Heart right ventricle (tissue), 16 donors: ENCODE results near the gene AGO3. TPM values are rescaled to one million over a fixed set of nuclear protein-coding genes. Genes with fewer than 3 reads are reported as not detected.

ENCODE experiments used
- ATAC-seq, 8 donors: fragments of 200-7000 bp; cut with Tn5 transposase; one replicate each; pipeline ENCODE4 v1.9.1; 2020; ENCODE audit warnings: mild to moderate bottlenecking in 8 of 8, moderate library complexity in 8 of 8, moderate number of reproducible peaks in 1 of 8
- DNase-seq, 2 donors: peaks; one replicate each; pipeline ENCODE4 v3.0.0-alpha.2; 2020
- H3K27ac ChIP-seq, 10 donors: fragments of 200-600 bp; sonication (generic) in 2 of 10; one replicate each; pipeline versions ENCODE4 v1.5.0 to v1.8.0; 2020 to 2022; ENCODE audit warnings: mild to moderate bottlenecking in 3 of 10
- H3K27me3 ChIP-seq, 7 donors: fragments of 200-600 bp; one replicate each; pipeline ENCODE4 v1.8.0; 2021 to 2022; ENCODE audit warnings: mild to moderate bottlenecking in 2 of 7
- H3K36me3 ChIP-seq, 9 donors: fragments of 200-600 bp; sonication (generic) in 1 of 9; one replicate each; pipeline versions ENCODE4 v1.5.0 to v1.8.0; 2020 to 2022; ENCODE audit warnings: mild to moderate bottlenecking in 2 of 9
- H3K4me1 ChIP-seq, 9 donors: fragments of 200-600 bp; sonication (generic) in 1 of 9; one replicate each; pipeline versions ENCODE4 v1.5.0 to v1.8.0; 2020 to 2022; ENCODE audit warnings: mild to moderate bottlenecking in 4 of 9
- H3K4me3 ChIP-seq, 10 donors: fragments of 200-600 bp; sonication (generic) in 2 of 10; one replicate each; pipeline versions ENCODE4 v1.5.0 to v1.8.0; 2020 to 2022; ENCODE audit warnings: mild to moderate bottlenecking in 7 of 10, moderate library complexity in 2 of 10
- H3K9me3 ChIP-seq, 11 donors: fragments of 200-600 bp in 10 of 11; sonication (generic) in 2 of 11; one replicate each; pipeline versions ENCODE4 v1.5.0 to v1.8.0; 2013 to 2022; ENCODE audit warnings: mild to moderate bottlenecking in 2 of 11, control low read depth in 1 of 11, moderate library complexity in 1 of 11
- WGBS, 2 donors: extraction: QIAGEN DNeasy Blood & Tissue Kit; methylation state at CpG; one replicate each; pipeline ENCODE4 v1.1.7; 2013; ENCODE audit warnings: inconsistent platforms in 1 of 2; 5-methylcytosine and 5-hydroxymethylcytosine counted together
- intact Hi-C, 10 donors: fragments of 100-400 bp; cut with DNase I; formaldehyde crosslinking; loops; one replicate each; pipeline versions ENCODE4 v1.11.1 to v1.14.2; 2022
- polyA plus RNA-seq, 2 donors: library from polyadenylated mRNA; stranded (reverse); fragments of 200-250 nt; gene quantifications; one replicate each; pipeline ENCODE4 v1.2.3, GENCODE V29; 2013
- total RNA-seq, 10 donors: library from RNA; stranded (reverse); fragmentation: NEBNext Ultra II Directional in 3 of 10; extraction: Animal tissue kit (Norgen Biotek cat#: 25700) in 3 of 10; gene quantifications; one replicate each; pipeline versions ENCODE4 v1.2.1 to v1.2.4, GENCODE V29; 2021 to 2023
- TF ChIP-seq, protein P1 (sequence below), 9 donors: fragments of 200-600 bp; sonication (generic) in 2 of 9; IDR thresholded peaks; one replicate each; pipeline versions ENCODE4 v1.5.0 to v1.8.0; 2021 to 2022; ENCODE audit warnings: antibody characterized with exemption in 9 of 9, mild to moderate bottlenecking in 5 of 9, moderate library complexity in 1 of 9
- donor health status: Arrhythmogenic right ventricular cardiomyopathy.
- donor health status: ischemic (EF 13 %, LVEDD 7.1; RV severe dilation, severe dysfunction).
- donor health status: healthy with polysubstance abuse.
- donor health status: DM: no; HTN: yes; CAD: no.
- donor health status: DM: no; HTN: no; CAD: no.
- donor health status: ischemic (EF 25% LVEDD 6.9; RV normal size, moderate dysfunction).
- donor health status: ischemic (EF 25% LVEDD 5.7; RV mildly dilated, moderate dysfunction).
- donor health status: healthy.
- donor health status: DM: yes; HTN: yes; CAD: no.
- donor health status: Ischemic cardiomyopathy.
- donor health status: ischemic (EF 35%, LVEDD 5.7; RV mildly dilated, moderate dysfunction).
- donor health status: nonischemic (EF 11% LVEDD 7.7; RV severe dilation, severe dysfunction).
- donor health status: DM: yes; HTN: yes; CAD: no.
- donor health status: PGD.
- donor health status: ischemic (EF 29% LVEDD 5.4; RV normal size, mild dysfunction).
- donor health status: nonischemic (EF 23%, LVEDD 6.1; RV moderate dilation, normal function).

AGO3 gene
- total and polyA plus RNA-seq, 12 donors: 2.2 to 20.7 (median 14.7) TPM

DNA sequence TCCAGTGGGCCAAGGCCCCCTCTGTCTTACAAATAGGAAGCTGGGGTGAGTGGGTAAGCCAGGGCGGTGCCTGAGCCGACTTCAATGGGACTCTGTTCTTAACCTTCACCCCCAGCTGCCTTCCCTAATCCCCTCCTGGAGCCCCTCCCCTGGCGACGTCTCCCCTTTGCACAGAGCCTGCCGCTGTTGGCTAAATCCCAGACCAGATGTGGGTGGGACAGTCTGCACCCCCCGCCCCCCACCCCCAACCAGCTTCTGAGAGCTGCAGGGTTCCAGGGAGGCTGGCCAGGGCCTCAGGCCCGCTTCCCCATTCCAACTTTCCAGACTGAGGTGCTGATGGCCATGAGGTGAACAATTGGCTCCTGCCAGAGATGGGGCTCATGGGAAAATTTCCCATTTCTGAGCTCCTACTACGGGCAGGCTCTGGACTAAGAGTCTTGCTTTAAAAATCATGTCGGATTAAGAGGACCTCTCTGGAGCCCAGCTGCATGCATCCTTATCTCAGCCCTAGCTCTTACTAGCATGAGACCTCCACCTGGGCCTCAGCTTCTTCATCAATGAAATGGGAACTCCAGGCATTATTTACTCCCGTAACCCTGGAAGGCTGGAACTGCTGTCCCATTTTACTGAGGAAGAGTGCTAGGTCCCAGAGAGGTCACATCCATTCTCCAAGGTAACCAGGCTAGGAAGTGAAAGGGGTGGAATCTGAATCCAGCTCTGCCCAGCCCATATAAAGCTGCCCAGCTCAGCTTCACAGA, 187.7 kb downstream of the AGO3 start:
- ATAC-seq (no peak), DNase-seq (no peak)
- 65 to 73% methylated on average over 10 of the region's 10 CpGs for WGBS, 2 donors
- Histone ChIP-seq H3K27me3 (peaks cover 0 to 9% (median 0%) of the 10 kb centered on the region in 7 donors), H3K4me1 (peaks cover 0 to 40% (median 0%) of the 10 kb centered on the region in 9 donors), H3K36me3 (no peaks in the 10 kb centered on the region), H3K4me3 (no peak overlapping the region), H3K27ac (no peak overlapping the region), H3K9me3 (no peaks in the 10 kb centered on the region)
- TF ChIP-seq, protein P1, sequence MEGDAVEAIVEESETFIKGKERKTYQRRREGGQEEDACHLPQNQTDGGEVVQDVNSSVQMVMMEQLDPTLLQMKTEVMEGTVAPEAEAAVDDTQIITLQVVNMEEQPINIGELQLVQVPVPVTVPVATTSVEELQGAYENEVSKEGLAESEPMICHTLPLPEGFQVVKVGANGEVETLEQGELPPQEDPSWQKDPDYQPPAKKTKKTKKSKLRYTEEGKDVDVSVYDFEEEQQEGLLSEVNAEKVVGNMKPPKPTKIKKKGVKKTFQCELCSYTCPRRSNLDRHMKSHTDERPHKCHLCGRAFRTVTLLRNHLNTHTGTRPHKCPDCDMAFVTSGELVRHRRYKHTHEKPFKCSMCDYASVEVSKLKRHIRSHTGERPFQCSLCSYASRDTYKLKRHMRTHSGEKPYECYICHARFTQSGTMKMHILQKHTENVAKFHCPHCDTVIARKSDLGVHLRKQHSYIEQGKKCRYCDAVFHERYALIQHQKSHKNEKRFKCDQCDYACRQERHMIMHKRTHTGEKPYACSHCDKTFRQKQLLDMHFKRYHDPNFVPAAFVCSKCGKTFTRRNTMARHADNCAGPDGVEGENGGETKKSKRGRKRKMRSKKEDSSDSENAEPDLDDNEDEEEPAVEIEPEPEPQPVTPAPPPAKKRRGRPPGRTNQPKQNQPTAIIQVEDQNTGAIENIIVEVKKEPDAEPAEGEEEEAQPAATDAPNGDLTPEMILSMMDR (IDR thresholded peaks at IDR 0.05): no peak
- intact Hi-C loops: no loop called here

DNA sequence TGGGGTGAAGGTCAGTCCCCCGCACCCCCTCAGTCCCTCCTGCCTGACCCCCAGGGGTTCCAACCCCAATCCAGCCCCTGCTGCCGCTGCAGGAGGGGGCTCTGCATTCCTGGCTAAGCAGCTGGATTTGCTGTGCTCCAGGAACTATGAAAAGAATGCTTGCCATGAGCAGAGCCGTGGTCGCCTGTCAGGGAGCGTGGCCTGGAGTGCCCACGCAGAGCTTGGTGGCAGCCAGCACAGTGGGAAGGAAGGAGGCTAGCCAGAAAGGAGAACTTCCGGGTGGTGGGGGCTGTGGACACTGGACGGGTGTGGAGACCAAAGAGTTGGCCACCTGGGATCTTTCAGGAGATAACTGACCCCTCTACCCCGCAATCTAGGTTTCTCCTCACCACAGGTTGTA, 188.6 kb downstream of the AGO3 start:
- WGBS, 2 donors: 47 to 50% methylated on average over 9 of the region's 9 CpGs
- Histone ChIP-seq H3K4me3 (no peak overlapping the region), H3K36me3 (no peaks in the 10 kb centered on the region), H3K27ac (no peak overlapping the region), H3K4me1 (peaks cover 0 to 49% (median 0%) of the 10 kb centered on the region in 9 donors), H3K9me3 (no peaks in the 10 kb centered on the region), H3K27me3 (peaks cover 0 to 18% (median 0%) of the 10 kb centered on the region in 7 donors)
- ATAC-seq: no peak
- TF ChIP-seq, protein P1 (IDR thresholded peaks at IDR 0.05): no peak
- no peak for DNase-seq
- intact Hi-C loops: no loop called here

Other genes with a start within 250 kb of the AGO3 start
- 10 to 100 TPM in 4 of 10 donors, 1 to 10 TPM in 6; 7.2 to 13.3 (median 9.7) TPM for gene C1orf216, start 212.2 kb upstream of the AGO3 start, total RNA-seq
- 1 to 10 TPM; 4.6 to 9.1 TPM for gene C1orf216, start 212.2 kb upstream of the AGO3 start, polyA plus RNA-seq
- 1 to 10 TPM in 2 of 10 donors, under 1 TPM in 8; 0.26 to 2.8 (median 0.43) TPM for gene CLSPN, start 161.1 kb upstream of the AGO3 start, total RNA-seq
- gene CLSPN, start 161.1 kb upstream of the AGO3 start, polyA plus RNA-seq: under 1 TPM; 0.06 to 0.29 TPM
- 10 to 100 TPM; 15.0 to 25.1 (median 20.5) TPM for gene AGO4, start 123.1 kb upstream of the AGO3 start, total RNA-seq
- 10 to 100 TPM in 1 of 2 donors, 1 to 10 TPM in 1; 4.1 to 10.5 TPM for gene AGO4, start 123.1 kb upstream of the AGO3 start, polyA plus RNA-seq
- 10 to 100 TPM; 19.5 to 26.5 (median 22.5) TPM for gene AGO1, start 47.9 kb upstream of the AGO3 start, total RNA-seq
- 1 to 10 TPM; 1.9 to 3.1 TPM for gene AGO1, start 47.9 kb upstream of the AGO3 start, polyA plus RNA-seq
- gene TEKT2, start 153.0 kb downstream of the AGO3 start, total RNA-seq: not detected
- under 1 TPM in 1 of 2 donors, not detected in 1; 0.06 TPM for gene TEKT2, start 153.0 kb downstream of the AGO3 start, polyA plus RNA-seq
- 10 to 100 TPM; 11.0 to 24.3 (median 15.6) TPM for gene ADPRS, start 157.8 kb downstream of the AGO3 start, total RNA-seq
- gene ADPRS, start 157.8 kb downstream of the AGO3 start, polyA plus RNA-seq: 10 to 100 TPM; 18.9 to 23.0 TPM
- 1 to 10 TPM in 3 of 10 donors, under 1 TPM in 7; 0.53 to 2.0 (median 0.73) TPM for gene COL8A2, start 194.1 kb downstream of the AGO3 start, total RNA-seq
- under 1 TPM; 0.58 to 0.80 TPM for gene COL8A2, start 194.1 kb downstream of the AGO3 start, polyA plus RNA-seq
- 10 to 100 TPM; 41.6 to 62.6 (median 48.4) TPM for gene TRAPPC3, start 218.4 kb downstream of the AGO3 start, total RNA-seq
- gene TRAPPC3, start 218.4 kb downstream of the AGO3 start, polyA plus RNA-seq: 10 to 100 TPM; 33.6 to 73.8 TPM
- 100 to 1,000 TPM; 277 to 364 (median 325) TPM for gene MAP7D1, start 225.1 kb downstream of the AGO3 start, total RNA-seq
- 100 to 1,000 TPM; 176 to 225 TPM for gene MAP7D1, start 225.1 kb downstream of the AGO3 start, polyA plus RNA-seq